Measurements from ENCODE around the gene ATG2B.

Gene ATG2B

GRCh38 chr14:96318836-96319235 lies 44.3 kb downstream of the ATG2B start:
- Histone ChIP-seq H4K8ac (ENCODE audit: low read depth, low read length) (no peak overlapping the region), H3K79me1 (ENCODE audit: low read length) (no peaks in the 10 kb centered on the region), H3K23ac (ENCODE audit: low read length) (no peak overlapping the region), H3K4ac (ENCODE audit: low read depth, low read length) (no peak overlapping the region), H2AK5ac (ENCODE audit: low read length) (no peak overlapping the region), H3K4me1 (ENCODE audit: control insufficient read depth, low read depth, low read length) (no peaks in the 10 kb centered on the region), H3K79me2 (ENCODE audit: control insufficient read depth, insufficient read depth, low read length) (no peaks in the 10 kb centered on the region), H2BK120ac (ENCODE audit: low read depth, low read length) (no peak overlapping the region), H2BK5ac (ENCODE audit: low read length) (no peak overlapping the region), H4K5ac (ENCODE audit: low read length) (no peak overlapping the region), H3K18ac (ENCODE audit: low read length) (no peak overlapping the region), H3K27ac (ENCODE audit: low read depth, low read length) (no peak overlapping the region), H2BK15ac (replicated peaks; ENCODE audit: low read depth) (no peak overlapping the region), H3K4me2 (ENCODE audit: low read length) (no peak overlapping the region), H3K36me3 (ENCODE audit: control insufficient read depth, insufficient read depth, low read length) (no peaks in the 10 kb centered on the region), H3K9ac (ENCODE audit: low read length) (no peak overlapping the region), H3K56ac (ENCODE audit: low read length) (no peak overlapping the region), H3K4me3 (ENCODE audit: low read length) (no peak overlapping the region), H3K27me3 (ENCODE audit: insufficient read depth, low read length, poor library complexity) (no peaks in the 10 kb centered on the region)
- DNase-seq: no peak
- WGBS (ENCODE audit: extremely low coverage, insufficient coverage, low lambda C conversion rate): no CpG with 5 or more reads among the region's 9 CpGs

DNA sequence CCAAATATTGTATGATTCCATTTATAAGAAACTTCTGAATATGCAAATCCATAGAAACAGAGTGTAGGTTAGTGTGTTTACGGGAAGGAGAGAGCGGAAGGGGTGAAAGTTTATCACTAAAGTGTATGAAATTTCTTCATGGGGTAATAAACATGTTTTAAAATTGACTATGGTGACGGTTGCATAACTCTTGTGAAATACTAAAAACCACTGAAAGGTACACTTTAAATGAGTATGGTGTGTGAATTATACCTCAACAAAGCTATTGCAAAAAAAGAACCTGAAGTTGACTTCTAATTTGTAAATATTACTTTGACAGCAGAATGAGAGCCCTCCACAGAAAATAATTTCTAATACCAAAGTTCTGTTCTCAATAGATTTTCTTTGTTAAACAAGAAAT lies 47.1 kb downstream of the ATG2B start:
- WGBS (ENCODE audit: extremely low coverage, insufficient coverage, low lambda C conversion rate): 100% methylated on average over 2 of the region's 3 CpGs
- Histone ChIP-seq H3K27ac (ENCODE audit: low read depth, low read length) (no peak overlapping the region), H3K4ac (ENCODE audit: low read depth, low read length) (no peak overlapping the region), H3K27me3 (ENCODE audit: insufficient read depth, low read length, poor library complexity) (no peaks in the 10 kb centered on the region), H3K4me1 (ENCODE audit: control insufficient read depth, low read depth, low read length) (no peaks in the 10 kb centered on the region), H2BK120ac (ENCODE audit: low read depth, low read length) (no peak overlapping the region), H2BK5ac (ENCODE audit: low read length) (no peak overlapping the region), H3K9ac (ENCODE audit: low read length) (no peak overlapping the region), H3K4me3 (ENCODE audit: low read length) (no peak overlapping the region), H2AK5ac (ENCODE audit: low read length) (no peak overlapping the region), H3K79me2 (ENCODE audit: control insufficient read depth, insufficient read depth, low read length) (no peaks in the 10 kb centered on the region), H3K18ac (ENCODE audit: low read length) (no peak overlapping the region), H3K4me2 (ENCODE audit: low read length) (no peak overlapping the region), H3K36me3 (ENCODE audit: control insufficient read depth, insufficient read depth, low read length) (no peaks in the 10 kb centered on the region), H4K8ac (ENCODE audit: low read depth, low read length) (no peak overlapping the region), H3K23ac (ENCODE audit: low read length) (no peak overlapping the region), H4K5ac (ENCODE audit: low read length) (no peak overlapping the region), H3K56ac (ENCODE audit: low read length) (no peak overlapping the region), H3K79me1 (ENCODE audit: low read length) (no peaks in the 10 kb centered on the region), H2BK15ac (replicated peaks; ENCODE audit: low read depth) (no peak overlapping the region)
- DNase-seq: no peak

- no peaks in the 10 kb centered on the region for H3K27me3 ChIP-seq (ENCODE audit: insufficient read depth, low read length, poor library complexity)
- no peak overlapping the region for H2BK5ac ChIP-seq (ENCODE audit: low read length)
- no peak overlapping the region for H2AK5ac ChIP-seq (ENCODE audit: low read length)
- H3K4me1 ChIP-seq (ENCODE audit: control insufficient read depth, low read depth, low read length): no peaks in the 10 kb centered on the region
- no peaks in the 10 kb centered on the region for H3K79me1 ChIP-seq (ENCODE audit: low read length)
- no peaks in the 10 kb centered on the region for H3K79me2 ChIP-seq (ENCODE audit: control insufficient read depth, insufficient read depth, low read length)
- H3K27ac ChIP-seq (ENCODE audit: low read depth, low read length): no peak overlapping the region
- no peak overlapping the region for H3K23ac ChIP-seq (ENCODE audit: low read length)
- H3K56ac ChIP-seq (ENCODE audit: low read length): no peak overlapping the region
- no peak overlapping the region for H3K4ac ChIP-seq (ENCODE audit: low read depth, low read length)
- H3K9ac ChIP-seq (ENCODE audit: low read length): no peak overlapping the region
- H3K18ac ChIP-seq (ENCODE audit: low read length): no peak overlapping the region
- H3K4me2 ChIP-seq (ENCODE audit: low read length): no peak overlapping the region
- no peak overlapping the region for H2BK15ac ChIP-seq (replicated peaks; ENCODE audit: low read depth)
- no peak overlapping the region for H4K8ac ChIP-seq (ENCODE audit: low read depth, low read length)
- no peak for DNase-seq
- no peak overlapping the region for H4K5ac ChIP-seq (ENCODE audit: low read length)
- no peak overlapping the region for H3K4me3 ChIP-seq (ENCODE audit: low read length)
- peaks cover 2% of the 10 kb centered on the region for H3K36me3 ChIP-seq (ENCODE audit: control insufficient read depth, insufficient read depth, low read length)
- WGBS (ENCODE audit: extremely low coverage, insufficient coverage, low lambda C conversion rate): no CpG with 5 or more reads among the region's 6 CpGs
- H2BK120ac ChIP-seq (ENCODE audit: low read depth, low read length): no peak overlapping the region
Measured at GRCh38 chr14:96310906-96311305, 52.2 kb downstream of the ATG2B start.

GRCh38 chr14:96309896-96310330 lies 53.2 kb downstream of the ATG2B start:
- Histone ChIP-seq H3K27ac (ENCODE audit: low read depth, low read length) (no peak overlapping the region), H3K27me3 (ENCODE audit: insufficient read depth, low read length, poor library complexity) (no peaks in the 10 kb centered on the region), H3K56ac (ENCODE audit: low read length) (no peak overlapping the region), H3K23ac (ENCODE audit: low read length) (no peak overlapping the region), H3K4me1 (ENCODE audit: control insufficient read depth, low read depth, low read length) (no peaks in the 10 kb centered on the region), H2BK15ac (replicated peaks; ENCODE audit: low read depth) (no peak overlapping the region), H3K4ac (ENCODE audit: low read depth, low read length) (no peak overlapping the region), H3K4me2 (ENCODE audit: low read length) (no peak overlapping the region), H3K4me3 (ENCODE audit: low read length) (no peak overlapping the region), H3K9ac (ENCODE audit: low read length) (no peak overlapping the region), H3K18ac (ENCODE audit: low read length) (no peak overlapping the region), H2AK5ac (ENCODE audit: low read length) (no peak overlapping the region), H4K8ac (ENCODE audit: low read depth, low read length) (no peak overlapping the region), H2BK5ac (ENCODE audit: low read length) (no peak overlapping the region), H4K5ac (ENCODE audit: low read length) (no peak overlapping the region), H3K36me3 (ENCODE audit: control insufficient read depth, insufficient read depth, low read length) (peaks cover 2% of the 10 kb centered on the region), H3K79me2 (ENCODE audit: control insufficient read depth, insufficient read depth, low read length) (no peaks in the 10 kb centered on the region), H2BK120ac (ENCODE audit: low read depth, low read length) (no peak overlapping the region), H3K79me1 (ENCODE audit: low read length) (no peaks in the 10 kb centered on the region)
- WGBS (ENCODE audit: extremely low coverage, insufficient coverage, low lambda C conversion rate): 100% methylated on average over 1 of the region's 5 CpGs
- DNase-seq: no peak

- Histone ChIP-seq H3K4ac (ENCODE audit: low read depth, low read length) (no peak overlapping the region), H3K27ac (ENCODE audit: low read depth, low read length) (no peak overlapping the region), H3K56ac (ENCODE audit: low read length) (no peak overlapping the region), H3K4me3 (ENCODE audit: low read length) (no peak overlapping the region), H4K5ac (ENCODE audit: low read length) (no peak overlapping the region), H2AK5ac (ENCODE audit: low read length) (no peak overlapping the region), H3K4me2 (ENCODE audit: low read length) (no peak overlapping the region), H3K4me1 (ENCODE audit: control insufficient read depth, low read depth, low read length) (no peaks in the 10 kb centered on the region), H3K79me2 (ENCODE audit: control insufficient read depth, insufficient read depth, low read length) (no peaks in the 10 kb centered on the region), H2BK120ac (ENCODE audit: low read depth, low read length) (no peak overlapping the region), H2BK15ac (replicated peaks; ENCODE audit: low read depth) (no peak overlapping the region), H4K8ac (ENCODE audit: low read depth, low read length) (no peak overlapping the region), H3K27me3 (ENCODE audit: insufficient read depth, low read length, poor library complexity) (no peaks in the 10 kb centered on the region), H3K18ac (ENCODE audit: low read length) (no peak overlapping the region), H3K9ac (ENCODE audit: low read length) (no peak overlapping the region), H3K23ac (ENCODE audit: low read length) (no peak overlapping the region), H3K36me3 (ENCODE audit: control insufficient read depth, insufficient read depth, low read length) (peaks cover 2% of the 10 kb centered on the region), H2BK5ac (ENCODE audit: low read length) (no peak overlapping the region), H3K79me1 (ENCODE audit: low read length) (no peaks in the 10 kb centered on the region)
- no CpG with 5 or more reads among the region's 8 CpGs for WGBS (ENCODE audit: extremely low coverage, insufficient coverage, low lambda C conversion rate)
- no peak for DNase-seq
Measured at GRCh38 chr14:96309133-96309895, 53.8 kb downstream of the ATG2B start.

DNA sequence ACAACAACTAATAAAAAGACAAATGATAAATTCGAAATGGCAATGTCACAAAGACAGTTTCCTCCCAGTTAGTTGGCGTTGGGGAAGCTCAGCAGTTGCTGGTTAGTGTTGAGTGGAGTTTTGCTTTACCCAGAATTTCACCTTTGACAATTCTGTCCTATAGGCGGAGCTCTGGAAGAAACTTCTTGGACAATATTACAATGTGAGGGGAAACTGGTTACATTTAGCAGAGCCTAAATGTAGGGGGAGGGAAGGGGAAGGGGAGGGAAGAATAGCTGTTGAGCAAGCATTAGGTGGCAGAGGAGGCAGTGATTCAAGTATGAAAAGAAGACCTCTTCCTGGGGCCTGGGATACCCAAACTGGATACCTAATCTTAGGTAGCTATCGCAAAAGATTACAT lies 55.7 kb downstream of the ATG2B start:
- Histone ChIP-seq H3K4ac (ENCODE audit: low read depth, low read length) (no peak overlapping the region), H2AK5ac (ENCODE audit: low read length) (no peak overlapping the region), H2BK5ac (ENCODE audit: low read length) (no peak overlapping the region), H3K79me1 (ENCODE audit: low read length) (no peaks in the 10 kb centered on the region), H2BK120ac (ENCODE audit: low read depth, low read length) (no peak overlapping the region), H3K79me2 (ENCODE audit: control insufficient read depth, insufficient read depth, low read length) (no peaks in the 10 kb centered on the region), H3K9ac (ENCODE audit: low read length) (no peak overlapping the region), H3K23ac (ENCODE audit: low read length) (no peak overlapping the region), H3K4me2 (ENCODE audit: low read length) (no peak overlapping the region), H4K8ac (ENCODE audit: low read depth, low read length) (no peak overlapping the region), H3K27ac (ENCODE audit: low read depth, low read length) (no peak overlapping the region), H3K56ac (ENCODE audit: low read length) (no peak overlapping the region), H3K36me3 (ENCODE audit: control insufficient read depth, insufficient read depth, low read length) (peaks cover 2% of the 10 kb centered on the region), H3K18ac (ENCODE audit: low read length) (no peak overlapping the region), H3K4me3 (ENCODE audit: low read length) (no peak overlapping the region), H2BK15ac (replicated peaks; ENCODE audit: low read depth) (no peak overlapping the region), H3K27me3 (ENCODE audit: insufficient read depth, low read length, poor library complexity) (no peaks in the 10 kb centered on the region), H3K4me1 (ENCODE audit: control insufficient read depth, low read depth, low read length) (no peaks in the 10 kb centered on the region), H4K5ac (ENCODE audit: low read length) (no peak overlapping the region)
- peak; percentile 12 for DNase-seq
- WGBS (ENCODE audit: extremely low coverage, insufficient coverage, low lambda C conversion rate): no CpG with 5 or more reads among the region's 4 CpGs
